ENCODE results near the gene PLAGL1.

- TF ChIP-seq CTCF (IDR thresholded peaks at IDR 0.05; ENCODE audit: insufficient read depth, low read depth, low read length) (no peak), EZH2 (IDR thresholded peaks at IDR 0.05; ENCODE audit: insufficient read depth, low read length) (no peak)
These were observed at the start of gene PLAGL1 for GRCh38 chr6:144008120-144008811.

All from astrocyte (in vitro differentiated cells and primary cell).